Subcutaneous adipose tissue (tissue), 4 donors: ENCODE results near the gene TMEM63A. TPM values are rescaled to one million over a fixed set of nuclear protein-coding genes. Genes with fewer than 3 reads are reported as not detected.

Experiments
- total RNA-seq, 4 donors: library from RNA; depleted of rRNA; stranded (reverse); fragments of >200 nt; gene quantifications; one replicate each; pipeline ENCODE4 v1.1.0, GENCODE V29; 2016
- TF ChIP-seq, protein P1 (sequence below): fragments of 450-650 bp; IDR thresholded peaks from one replicate; pipeline ENCODE4 v1.5.1; 2016; ENCODE audit warnings: low read depth, mild to moderate bottlenecking, control low read depth, antibody characterized with exemption, moderate library complexity

The TMEM63A gene
- total RNA-seq, 4 donors from 2014 or later = 65.5 to 115 (median 68.3) TPM

DNA sequence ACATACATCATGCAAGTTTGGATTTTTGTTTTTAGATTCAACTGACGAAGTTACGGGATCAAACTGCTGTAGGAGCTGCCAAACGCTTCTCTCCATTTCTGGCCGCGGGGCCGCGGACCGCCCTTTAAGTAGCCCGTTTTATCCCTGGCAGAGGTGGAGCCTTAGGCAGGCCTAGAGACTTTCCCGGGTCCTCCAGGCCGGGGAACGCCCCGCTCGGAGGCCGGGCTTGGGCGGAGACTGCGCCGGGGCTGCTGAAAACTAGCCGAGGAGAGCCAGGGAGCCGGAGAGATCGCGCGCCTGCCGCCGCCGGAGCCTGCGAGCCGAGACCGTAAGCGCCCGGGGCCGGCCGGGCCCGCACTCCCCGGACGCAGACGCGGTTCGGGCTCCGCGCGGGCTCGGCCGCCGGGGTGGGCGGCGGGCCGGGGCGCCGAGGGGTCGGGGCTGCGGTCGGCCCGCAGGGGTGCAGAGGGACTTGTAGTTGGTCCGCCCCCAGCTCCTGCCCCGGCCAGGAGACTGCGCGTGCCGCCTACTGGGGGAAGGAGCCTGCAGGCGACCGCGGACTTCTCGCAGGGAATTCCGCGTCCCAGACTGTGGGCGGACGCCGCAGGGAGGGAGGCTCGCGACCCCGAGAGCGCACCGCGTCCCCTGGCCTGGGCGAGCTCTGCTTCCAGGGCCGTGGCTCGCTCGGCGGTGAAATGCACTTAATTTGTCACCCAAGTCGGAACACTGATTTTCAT lies 72.2 kb downstream of the TMEM63A start, which contains the start of gene EPHX1:
Gene EPHX1 (plus strand): TSS at position 283 of the 737 bp plus-strand sequence. CDS start 18,606 bp downstream, outside the sequence.
- TF ChIP-seq, protein P1, sequence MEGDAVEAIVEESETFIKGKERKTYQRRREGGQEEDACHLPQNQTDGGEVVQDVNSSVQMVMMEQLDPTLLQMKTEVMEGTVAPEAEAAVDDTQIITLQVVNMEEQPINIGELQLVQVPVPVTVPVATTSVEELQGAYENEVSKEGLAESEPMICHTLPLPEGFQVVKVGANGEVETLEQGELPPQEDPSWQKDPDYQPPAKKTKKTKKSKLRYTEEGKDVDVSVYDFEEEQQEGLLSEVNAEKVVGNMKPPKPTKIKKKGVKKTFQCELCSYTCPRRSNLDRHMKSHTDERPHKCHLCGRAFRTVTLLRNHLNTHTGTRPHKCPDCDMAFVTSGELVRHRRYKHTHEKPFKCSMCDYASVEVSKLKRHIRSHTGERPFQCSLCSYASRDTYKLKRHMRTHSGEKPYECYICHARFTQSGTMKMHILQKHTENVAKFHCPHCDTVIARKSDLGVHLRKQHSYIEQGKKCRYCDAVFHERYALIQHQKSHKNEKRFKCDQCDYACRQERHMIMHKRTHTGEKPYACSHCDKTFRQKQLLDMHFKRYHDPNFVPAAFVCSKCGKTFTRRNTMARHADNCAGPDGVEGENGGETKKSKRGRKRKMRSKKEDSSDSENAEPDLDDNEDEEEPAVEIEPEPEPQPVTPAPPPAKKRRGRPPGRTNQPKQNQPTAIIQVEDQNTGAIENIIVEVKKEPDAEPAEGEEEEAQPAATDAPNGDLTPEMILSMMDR = no peak

DNA sequence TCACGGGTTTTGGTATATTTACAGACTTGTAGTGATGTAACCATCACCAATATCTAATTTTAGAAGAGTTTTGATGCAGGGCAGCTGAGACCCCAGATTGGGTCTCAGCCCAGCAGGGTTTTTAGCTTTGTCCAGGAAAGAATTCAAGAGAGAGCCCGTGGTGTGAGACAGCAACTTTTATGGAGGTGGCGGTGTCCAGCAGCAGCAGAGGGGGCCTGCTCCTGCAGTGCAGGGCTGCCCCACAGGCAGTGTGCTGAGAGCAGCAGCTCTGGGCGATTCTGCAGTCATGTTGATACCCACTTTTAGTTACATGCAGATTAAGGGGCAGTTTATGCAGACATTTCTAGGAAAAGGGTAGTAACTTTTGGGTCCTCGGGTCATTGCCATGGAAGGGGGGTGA lies 74.0 kb downstream of the TMEM63A start:
- TF ChIP-seq, protein P1 = no peak

DNA sequence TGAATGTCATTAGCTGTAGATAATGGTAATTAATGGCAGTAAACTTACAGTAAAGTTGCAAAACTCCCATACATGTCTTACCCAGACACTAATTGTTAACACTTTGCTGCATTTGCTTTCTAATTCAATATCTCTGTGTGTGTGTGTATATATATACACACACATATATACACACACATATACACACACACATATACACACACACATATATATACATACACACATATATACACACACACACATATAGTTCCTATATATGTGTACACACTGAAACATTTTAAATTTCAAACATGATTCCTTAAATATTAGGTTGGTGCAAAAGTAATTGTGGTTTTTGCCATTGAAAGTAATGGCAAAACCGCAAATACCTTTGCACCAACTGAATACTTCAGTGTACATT lies 75.9 kb downstream of the TMEM63A start:
- TF ChIP-seq, protein P1 = no peak

Other genes with a start within 250 kb of the TMEM63A start
- gene ENAH, start 229.3 kb downstream of the TMEM63A start, total RNA-seq = 10 to 100 TPM; 28.4 to 53.3 (median 32.6) TPM
- gene SRP9, start 104.6 kb downstream of the TMEM63A start, total RNA-seq = 100 to 1,000 TPM; 139 to 234 (median 156) TPM
- 100 to 1,000 TPM; 126 to 193 (median 153) TPM for gene EPHX1, start 72.3 kb downstream of the TMEM63A start, total RNA-seq
- under 1 TPM in 2 of 4 donors, not detected in 2; 0.34 to 0.57 TPM for gene LEFTY1, start 6.8 kb upstream of the TMEM63A start, total RNA-seq
- gene PYCR2, start 41.9 kb upstream of the TMEM63A start, total RNA-seq = 10 to 100 TPM; 24.1 to 42.8 (median 36.2) TPM
- gene LEFTY2, start 58.8 kb upstream of the TMEM63A start, total RNA-seq = 1 to 10 TPM in 1 of 4 donors, under 1 TPM in 2, not detected in 1; 0.44 to 1.1 (median 0.57) TPM
- gene SDE2, start 117.0 kb upstream of the TMEM63A start, total RNA-seq = 10 to 100 TPM; 16.1 to 27.3 (median 23.6) TPM
- 100 to 1,000 TPM; 191 to 368 (median 329) TPM for gene H3-3A, start 180.3 kb upstream of the TMEM63A start, total RNA-seq